GM20431 (cell line): ENCODE results near the gene SFXN4.

Source experiments
- in situ Hi-C: fragments of 300-500 bp; cut with MseI, MboI; formaldehyde crosslinking; loops from one replicate; pipeline ENCODE4 v1.15.0; 2020; ENCODE audit warnings: low sequenced_read_pairs; ENCODE audit not compliant: unreplicated experiment

Gene SFXN4

GRCh38 chr10:119165171-119166117 lies at the start of gene SFXN4:
Gene SFXN4, minus strand, starts transcription at chr10:119165714. Its CDS starts 67 bp downstream, at chr10:119165647.
- in situ Hi-C loops, result no loop called here

- in situ Hi-C loops, result no loop called here
Measured at GRCh38 chr10:119211625-119212441, 46.3 kb upstream of the SFXN4 start.

GRCh38 chr10:119211176-119211575 lies 45.7 kb upstream of the SFXN4 start:
- in situ Hi-C loops, result no loop called here

- in situ Hi-C loops, result no loop called here
Measured at GRCh38 chr10:119210633-119211032, 45.1 kb upstream of the SFXN4 start.

- in situ Hi-C loops, result loop anchor here (10.0 kb wide), 1 partner anchor 225 kb away; no protein-coding TSS in a partner anchor
Measured at GRCh38 chr10:119209736-119210355, 44.3 kb upstream of the SFXN4 start.

GRCh38 chr10:119209035-119209735 lies 43.7 kb upstream of the SFXN4 start:
- in situ Hi-C loops, result loop anchor here (10.0 kb wide), 1 partner anchor 226 kb away; no protein-coding TSS in a partner anchor

- in situ Hi-C loops, result loop anchor here (10.0 kb wide), 1 partner anchor 226 kb away; no protein-coding TSS in a partner anchor
Measured at GRCh38 chr10:119208553-119208940, 43.0 kb upstream of the SFXN4 start.

- in situ Hi-C loops, result loop anchor here (10.0 kb wide), 1 partner anchor 227 kb away; no protein-coding TSS in a partner anchor
Measured at GRCh38 chr10:119207713-119208552, 42.4 kb upstream of the SFXN4 start.

GRCh38 chr10:119207366-119207666 lies 41.8 kb upstream of the SFXN4 start, which contains the start of gene GRK5:
Gene GRK5, plus strand, starts transcription at chr10:119207571. Its CDS starts 347 bp downstream, at chr10:119207918.
- in situ Hi-C loops, result loop anchor here (10.0 kb wide), 1 partner anchor 227 kb away; no protein-coding TSS in a partner anchor

- in situ Hi-C loops, result loop anchor here (10.0 kb wide), 1 partner anchor 228 kb away; no protein-coding TSS in a partner anchor
Measured at GRCh38 chr10:119206603-119207365, 41.3 kb upstream of the SFXN4 start.

- in situ Hi-C loops, result loop anchor here (10.0 kb wide), 1 partner anchor 229 kb away; no protein-coding TSS in a partner anchor
Measured at GRCh38 chr10:119205894-119206602, 40.5 kb upstream of the SFXN4 start.

GRCh38 chr10:119203006-119203405 lies 37.5 kb upstream of the SFXN4 start:
- in situ Hi-C loops, result loop anchor here (10.0 kb wide), 1 partner anchor 232 kb away; no protein-coding TSS in a partner anchor

- in situ Hi-C loops, result loop anchor here (10.0 kb wide), 1 partner anchor 234 kb away; no protein-coding TSS in a partner anchor
Measured at GRCh38 chr10:119201233-119201632, 35.7 kb upstream of the SFXN4 start.

GRCh38 chr10:119199231-119199992 lies 33.9 kb upstream of the SFXN4 start:
- in situ Hi-C loops, result loop anchor here (10.0 kb wide), 1 partner anchor 215 kb away; no protein-coding TSS in a partner anchor

- in situ Hi-C loops, result loop anchor here (10.0 kb wide), 1 partner anchor 216 kb away; no protein-coding TSS in a partner anchor
Measured at GRCh38 chr10:119198438-119198837, 32.9 kb upstream of the SFXN4 start.

- in situ Hi-C loops, result loop anchor here (10.0 kb wide), 1 partner anchor 217 kb away; no protein-coding TSS in a partner anchor
Measured at GRCh38 chr10:119197921-119198320, 32.4 kb upstream of the SFXN4 start.
